Measurements from ENCODE around the gene DTWD2.
A peak's percentile ranks its signal among the peaks of the same experiment; 100 is the strongest.

Gene DTWD2

GRCh38 chr5:119031011-119031886 is 42.9 kb upstream of the DTWD2 start:
- no peak for TF ChIP-seq CTCF (IDR thresholded peaks at IDR 0.05)

- TF ChIP-seq CTCF (IDR thresholded peaks at IDR 0.05): no peak
Measured at GRCh38 chr5:119028575-119028974, 40.2 kb upstream of the DTWD2 start.

- no peak for TF ChIP-seq CTCF (IDR thresholded peaks at IDR 0.05)
Measured at GRCh38 chr5:119022773-119023172, 34.4 kb upstream of the DTWD2 start.

GRCh38 chr5:119022017-119022745 is 33.8 kb upstream of the DTWD2 start:
- TF ChIP-seq CTCF (IDR thresholded peaks at IDR 0.05): peak; percentile 62

GRCh38 chr5:119021149-119021732 is 32.9 kb upstream of the DTWD2 start:
- TF ChIP-seq CTCF (IDR thresholded peaks at IDR 0.05): no peak

GRCh38 chr5:119019949-119020348 is 31.6 kb upstream of the DTWD2 start:
- TF ChIP-seq CTCF (IDR thresholded peaks at IDR 0.05): no peak

- no peak for TF ChIP-seq CTCF (IDR thresholded peaks at IDR 0.05)
Measured at GRCh38 chr5:119019501-119019900, 31.2 kb upstream of the DTWD2 start.

All from LNCAP (cell line).